Muscle layer of colon (tissue), 2 donors: ENCODE results near the gene ERO1B.
"Not testable (repeated sequence)": the region's sequence is repeated elsewhere in the genome, so short reads cannot be mapped to it uniquely, and the experiment has no call there.

ENCODE experiments used
- H3K27ac ChIP-seq: one replicate; pipeline ENCODE4 v1.7.0; 2013; ENCODE audit warnings: low read depth, mild to moderate bottlenecking, low read length, moderate library complexity
- H3K27me3 ChIP-seq, 2 donors: one replicate each; pipeline ENCODE4 v1.7.0; 2013; ENCODE audit warnings: low read length in 2 of 2, mild to moderate bottlenecking in 2 of 2; ENCODE audit not compliant: insufficient read depth in 2 of 2, control insufficient read depth in 1 of 2
- H3K36me3 ChIP-seq: one replicate; pipeline ENCODE4 v1.7.0; 2013; ENCODE audit warnings: mild to moderate bottlenecking, low read length; ENCODE audit not compliant: insufficient read depth
- H3K4me1 ChIP-seq: one replicate; pipeline ENCODE4 v1.7.0; 2013; ENCODE audit warnings: mild to moderate bottlenecking, low read length; ENCODE audit not compliant: insufficient read depth
- H3K4me3 ChIP-seq, 2 donors: one replicate each; pipeline ENCODE4 v1.7.0; 2013; ENCODE audit warnings: low read length in 2 of 2, low read depth in 1 of 2, mild to moderate bottlenecking in 1 of 2, moderate library complexity in 1 of 2
- H3K9ac ChIP-seq: one replicate; pipeline ENCODE4 v1.7.0; 2013; ENCODE audit warnings: low read length
- H3K9me3 ChIP-seq: one replicate; pipeline ENCODE4 v1.7.0; 2013; ENCODE audit warnings: mild to moderate bottlenecking, low read length
- donor health status: abdominal sarcoma.
- donor health status: Adenocarcinoma of cecum.

The ERO1B gene

GRCh38 chr1:236281654-236282424 is at the start of gene ERO1B:
Gene ERO1B, minus strand, starts transcription at chr1:236281958. Its CDS starts 175 bp downstream, at chr1:236281783.
- H3K4me1 ChIP-seq, result peaks cover 12% of the 10 kb centered on the region
- no peaks in the 10 kb centered on the region for H3K9me3 ChIP-seq
- H3K4me3 ChIP-seq, result peak within 1 kb of the TSS; percentile 88 to 94
- H3K27me3 ChIP-seq, result no peaks in the 10 kb centered on the region
- H3K27ac ChIP-seq, result peak within 1 kb of the TSS; percentile 87
- H3K36me3 ChIP-seq, result no peaks in the 10 kb centered on the region
- H3K9ac ChIP-seq, result peak within 1 kb of the TSS; percentile 72

- not testable (repeated sequence) for H3K36me3 ChIP-seq, H3K4me1 ChIP-seq, H3K4me3 ChIP-seq, H3K27ac ChIP-seq, H3K9me3 ChIP-seq, H3K27me3 ChIP-seq, H3K9ac ChIP-seq
These were observed 49.7 kb upstream of the ERO1B start for GRCh38 chr1:236331412-236331811.

- no peaks in the 10 kb centered on the region for H3K27me3 ChIP-seq
- H3K9me3 ChIP-seq, result no peaks in the 10 kb centered on the region
- H3K27ac ChIP-seq, result no peak overlapping the region
- no peak overlapping the region for H3K4me3 ChIP-seq
- H3K36me3 ChIP-seq, result no peaks in the 10 kb centered on the region
- H3K4me1 ChIP-seq, result no peaks in the 10 kb centered on the region
- no peak overlapping the region for H3K9ac ChIP-seq
These were observed 44.7 kb upstream of the ERO1B start for GRCh38 chr1:236326432-236326831.

- Histone ChIP-seq H3K9ac (no peak overlapping the region), H3K36me3 (no peaks in the 10 kb centered on the region), H3K4me3 (no peak overlapping the region), H3K27ac (no peak overlapping the region), H3K4me1 (no peaks in the 10 kb centered on the region), H3K27me3 (no peaks in the 10 kb centered on the region), H3K9me3 (no peaks in the 10 kb centered on the region)
These were observed 43.8 kb upstream of the ERO1B start for GRCh38 chr1:236325567-236325966.

- H3K9ac ChIP-seq, result no peak overlapping the region
- H3K4me3 ChIP-seq, result no peak overlapping the region
- no peaks in the 10 kb centered on the region for H3K4me1 ChIP-seq
- H3K36me3 ChIP-seq, result no peaks in the 10 kb centered on the region
- no peaks in the 10 kb centered on the region for H3K9me3 ChIP-seq
- no peaks in the 10 kb centered on the region for H3K27me3 ChIP-seq
- H3K27ac ChIP-seq, result no peak overlapping the region
These were observed 42.2 kb upstream of the ERO1B start for GRCh38 chr1:236323819-236324411.

GRCh38 chr1:236322566-236323409 is 41.0 kb upstream of the ERO1B start:
- no peaks in the 10 kb centered on the region for H3K36me3 ChIP-seq
- no peaks in the 10 kb centered on the region for H3K4me1 ChIP-seq
- no peak overlapping the region for H3K4me3 ChIP-seq
- H3K27ac ChIP-seq, result no peak overlapping the region
- no peaks in the 10 kb centered on the region for H3K27me3 ChIP-seq
- no peak overlapping the region for H3K9ac ChIP-seq
- H3K9me3 ChIP-seq, result no peaks in the 10 kb centered on the region

GRCh38 chr1:236321101-236321500 is 39.3 kb upstream of the ERO1B start:
- Histone ChIP-seq H3K9ac (no peak overlapping the region), H3K36me3 (no peaks in the 10 kb centered on the region), H3K4me1 (no peaks in the 10 kb centered on the region), H3K9me3 (no peaks in the 10 kb centered on the region), H3K27me3 (no peaks in the 10 kb centered on the region), H3K4me3 (no peak overlapping the region), H3K27ac (no peak overlapping the region)

- Histone ChIP-seq H3K9me3 (no peaks in the 10 kb centered on the region), H3K4me1 (no peaks in the 10 kb centered on the region), H3K9ac (no peak overlapping the region), H3K27me3 (no peaks in the 10 kb centered on the region), H3K27ac (no peak overlapping the region), H3K4me3 (no peak overlapping the region), H3K36me3 (no peaks in the 10 kb centered on the region)
These were observed 38.9 kb upstream of the ERO1B start for GRCh38 chr1:236320671-236321070.

GRCh38 chr1:236320214-236320613 is 38.5 kb upstream of the ERO1B start:
- Histone ChIP-seq H3K36me3 (no peaks in the 10 kb centered on the region), H3K9ac (no peak overlapping the region), H3K4me1 (no peaks in the 10 kb centered on the region), H3K4me3 (no peak overlapping the region), H3K9me3 (no peaks in the 10 kb centered on the region), H3K27me3 (no peaks in the 10 kb centered on the region), H3K27ac (no peak overlapping the region)

- Histone ChIP-seq H3K4me3 (no peak overlapping the region), H3K4me1 (no peaks in the 10 kb centered on the region), H3K27me3 (no peaks in the 10 kb centered on the region), H3K9ac (no peak overlapping the region), H3K9me3 (no peaks in the 10 kb centered on the region), H3K36me3 (no peaks in the 10 kb centered on the region), H3K27ac (no peak overlapping the region)
These were observed 34.7 kb upstream of the ERO1B start for GRCh38 chr1:236316437-236316836.

- Histone ChIP-seq H3K36me3 (no peaks in the 10 kb centered on the region), H3K9ac (no peak overlapping the region), H3K27me3 (no peaks in the 10 kb centered on the region), H3K9me3 (no peaks in the 10 kb centered on the region), H3K4me3 (no peak overlapping the region), H3K4me1 (no peaks in the 10 kb centered on the region), H3K27ac (no peak overlapping the region)
These were observed 33.8 kb upstream of the ERO1B start for GRCh38 chr1:236315518-236315917.
